Gastroesophageal sphincter (tissue), 4 donors: Measurements from ENCODE around the gene PLEKHA1. TPM values are rescaled to one million over a fixed set of nuclear protein-coding genes. Genes with fewer than 3 reads are reported as not detected.

Source experiments
- ATAC-seq: fragments of 150-250 bp; one replicate; pipeline ENCODE4 v1.9.1; 2016; ENCODE audit warnings: mild to moderate bottlenecking, moderate library complexity
- H3K27ac ChIP-seq, 4 donors: fragments of 200-600 bp; sonication (generic) in 3 of 4; 1 replicate in 3 of 4; 2 replicates in 1 of 4; pipeline ENCODE4 v1.5.1; 2016 to 2019
- H3K27me3 ChIP-seq: fragments of 200-600 bp; sonication (generic); one replicate; pipeline ENCODE4 v1.5.1; 2019
- H3K36me3 ChIP-seq, 2 donors: fragments of 200-600 bp; sonication (generic); one replicate each; pipeline ENCODE4 v1.5.1; 2019; ENCODE audit warnings: control low read depth in 1 of 2
- H3K4me1 ChIP-seq, 3 donors: fragments of 200-600 bp; sonication (generic); 1 replicate in 2 of 3; 2 replicates in 1 of 3; pipeline ENCODE4 v1.5.1; 2016 to 2019; ENCODE audit warnings: control low read depth in 2 of 3
- H3K4me3 ChIP-seq, 2 donors: fragments of 200-600 bp; sonication (generic); one replicate each; pipeline ENCODE4 v1.5.1; 2019; ENCODE audit warnings: mild to moderate bottlenecking in 1 of 2, moderate library complexity in 1 of 2
- H3K9me3 ChIP-seq, 3 donors: fragments of 200-600 bp; sonication (generic); one replicate each; pipeline ENCODE4 v1.5.1; 2017 to 2019; ENCODE audit warnings: control low read depth in 2 of 3
- CTCF ChIP-seq, 4 experiments: fragments of 200-600 bp in 2 of 4; fragments of 450-650 bp in 2 of 4; sonication (generic) in 1 of 4; IDR thresholded peaks; one replicate each; pipeline ENCODE4 v1.5.1; 2017 to 2019; ENCODE audit warnings: antibody characterized with exemption in 4 of 4, mild to moderate bottlenecking in 2 of 4, moderate library complexity in 2 of 4
- EP300 ChIP-seq: sonication (generic); formaldehyde crosslinking; IDR thresholded peaks from one replicate; pipeline ENCODE4 v1.6.1; 2017; ENCODE audit warnings: antibody characterized with exemption, mild to moderate bottlenecking
- POLR2A ChIP-seq, 2 donors: fragments of 450-650 bp; IDR thresholded peaks; one replicate each; pipeline ENCODE4 v1.6.1; 2017; ENCODE audit warnings: antibody characterized with exemption in 2 of 2, mild to moderate bottlenecking in 2 of 2, moderate library complexity in 1 of 2
- POLR2AphosphoS5 ChIP-seq: sonication (generic); formaldehyde crosslinking; IDR thresholded peaks from one replicate; pipeline ENCODE4 v1.6.1; 2017; ENCODE audit warnings: antibody characterized with exemption
- WGBS, 2 donors: methylation state at CpG; one replicate each; pipeline ENCODE4 v1.1.5; 2018; ENCODE audit warnings: low coverage in 1 of 2; 5-methylcytosine and 5-hydroxymethylcytosine counted together
- total RNA-seq, 4 donors: library from RNA; depleted of rRNA; stranded (reverse); fragments of >200 nt; gene quantifications; one replicate each; pipeline ENCODE4 v1.1.0, GENCODE V29; 2016

Gene PLEKHA1
- total RNA-seq, 4 donors from 2014 or later, result 62.1 to 125 (median 93.8) TPM

GRCh38 chr10:122347170-122347841 lies 27.2 kb upstream of the PLEKHA1 start:
- Histone ChIP-seq H3K27ac (no peak overlapping the region), H3K4me1 (peaks cover 0 to 16% (median 0%) of the 10 kb centered on the region in 3 donors), H3K36me3 (no peaks in the 10 kb centered on the region), H3K27me3 (no peaks in the 10 kb centered on the region), H3K4me3 (no peak overlapping the region), H3K9me3 (no peaks in the 10 kb centered on the region)
- no peak for ATAC-seq
- 78% methylated on average over 4 of the region's 8 CpGs; no CpG with 5 or more reads in 1 of the 2 donors for WGBS, 2 donors
- TF ChIP-seq POLR2AphosphoS5 (no peak), POLR2A (IDR thresholded peaks at IDR 0.05) (no peak), EP300 (no peak), CTCF (IDR thresholded peaks at IDR 0.05) (no peak)

GRCh38 chr10:122348512-122348911 lies 26.0 kb upstream of the PLEKHA1 start:
- ATAC-seq, result no peak
- H3K36me3 ChIP-seq, result no peaks in the 10 kb centered on the region
- H3K4me1 ChIP-seq, result peaks cover 0 to 7% (median 0%) of the 10 kb centered on the region in 3 donors
- no peak for TF ChIP-seq CTCF (IDR thresholded peaks at IDR 0.05)
- TF ChIP-seq EP300, result no peak
- no peak for TF ChIP-seq POLR2AphosphoS5
- no peak for TF ChIP-seq POLR2A (IDR thresholded peaks at IDR 0.05)
- H3K27me3 ChIP-seq, result no peaks in the 10 kb centered on the region
- H3K9me3 ChIP-seq, result no peaks in the 10 kb centered on the region
- H3K27ac ChIP-seq, result no peak overlapping the region
- no peak overlapping the region for H3K4me3 ChIP-seq
- WGBS, 2 donors, result 74 to 81% methylated on average over 3 to 4 of the region's 4 CpGs

GRCh38 chr10:122348935-122349361 lies 25.6 kb upstream of the PLEKHA1 start:
- H3K9me3 ChIP-seq, result no peaks in the 10 kb centered on the region
- no peak for TF ChIP-seq EP300
- no peaks in the 10 kb centered on the region for H3K36me3 ChIP-seq
- WGBS, 2 donors, result 80 to 100% methylated on average over 2 to 7 of the region's 7 CpGs
- no peak for ATAC-seq
- H3K4me3 ChIP-seq, result no peak overlapping the region
- H3K27ac ChIP-seq, result no peak overlapping the region
- H3K27me3 ChIP-seq, result no peaks in the 10 kb centered on the region
- peaks cover 0 to 7% (median 0%) of the 10 kb centered on the region in 3 donors for H3K4me1 ChIP-seq

GRCh38 chr10:122349758-122350369 lies 24.6 kb upstream of the PLEKHA1 start:
- Histone ChIP-seq H3K27me3 (no peaks in the 10 kb centered on the region), H3K9me3 (no peaks in the 10 kb centered on the region), H3K36me3 (no peaks in the 10 kb centered on the region), H3K4me1 (peaks cover 0 to under 1% (median 0%) of the 10 kb centered on the region in 3 donors), H3K27ac (no peak overlapping the region), H3K4me3 (no peak overlapping the region)
- no peak for ATAC-seq
- no CpG with 5 or more reads among the region's 3 CpGs for WGBS, 2 donors
- TF ChIP-seq POLR2A (IDR thresholded peaks at IDR 0.05), result no peak
- no peak for TF ChIP-seq EP300
- TF ChIP-seq POLR2AphosphoS5, result no peak
- TF ChIP-seq CTCF (IDR thresholded peaks at IDR 0.05), result no peak

- no peak overlapping the region for H3K4me3 ChIP-seq
- H3K27ac ChIP-seq, result no peak overlapping the region
- WGBS, 2 donors, result 83 to 91% methylated on average over 1 to 6 of the region's 12 CpGs
- H3K4me1 ChIP-seq, result no peaks in the 10 kb centered on the region
- no peaks in the 10 kb centered on the region for H3K36me3 ChIP-seq
- no peaks in the 10 kb centered on the region for H3K9me3 ChIP-seq
- TF ChIP-seq POLR2A (IDR thresholded peaks at IDR 0.05) (no peak), CTCF (IDR thresholded peaks at IDR 0.05) (no peak), EP300 (no peak), POLR2AphosphoS5 (no peak)
- no peaks in the 10 kb centered on the region for H3K27me3 ChIP-seq
- ATAC-seq, result no peak
Measured at GRCh38 chr10:122350893-122351292, 23.6 kb upstream of the PLEKHA1 start.
